ENCODE results near the gene GPR176.

GPR176 gene

GRCh38 chr15:39788108-39788507 lies 132.0 kb downstream of the GPR176 start:
- Histone ChIP-seq H3K36me3 (ENCODE audit: control insufficient read depth, insufficient read depth, low read length) (no peaks in the 10 kb centered on the region), H3K27ac (ENCODE audit: low read length) (no peak overlapping the region), H3K9me3 (ENCODE audit: control insufficient read depth, insufficient read depth, low read length) (no peaks in the 10 kb centered on the region), H3K27me3 (ENCODE audit: control insufficient read depth, insufficient read depth, low read length) (no peaks in the 10 kb centered on the region), H3K4me3 (ENCODE audit: low read length) (no peak overlapping the region), H3K4me1 (ENCODE audit: control insufficient read depth, insufficient read depth, low read length) (peaks cover 7% of the 10 kb centered on the region; the same call in 1 of the 2 replicates)
- no CpG with 5 or more reads among the region's 4 CpGs for whole genome bisulfite sequencing (ENCODE audit: insufficient coverage, insufficient read length)
- DNase-seq (ENCODE audit: low read depth, low spot score) = no peak

GRCh38 chr15:39787479-39787878 lies 132.6 kb downstream of the GPR176 start:
- no peak for DNase-seq (ENCODE audit: low read depth, low spot score)
- H3K4me1 ChIP-seq (ENCODE audit: control insufficient read depth, insufficient read depth, low read length) = peaks cover 7% of the 10 kb centered on the region; the same call in 1 of the 2 replicates
- no peaks in the 10 kb centered on the region for H3K36me3 ChIP-seq (ENCODE audit: control insufficient read depth, insufficient read depth, low read length)
- no CpG with 5 or more reads among the region's 1 CpG for WGBS (ENCODE audit: insufficient coverage, insufficient read length)
- no peaks in the 10 kb centered on the region for H3K9me3 ChIP-seq (ENCODE audit: control insufficient read depth, insufficient read depth, low read length)
- H3K27me3 ChIP-seq (ENCODE audit: control insufficient read depth, insufficient read depth, low read length) = no peaks in the 10 kb centered on the region
- no peak overlapping the region for H3K27ac ChIP-seq (ENCODE audit: low read length)
- H3K4me3 ChIP-seq (ENCODE audit: low read length) = no peak overlapping the region

GRCh38 chr15:39786447-39787056 lies 133.5 kb downstream of the GPR176 start:
- peaks cover 7% of the 10 kb centered on the region; the same call in 1 of the 2 replicates for H3K4me1 ChIP-seq (ENCODE audit: control insufficient read depth, insufficient read depth, low read length)
- H3K9me3 ChIP-seq (ENCODE audit: control insufficient read depth, insufficient read depth, low read length) = no peaks in the 10 kb centered on the region
- no peaks in the 10 kb centered on the region for H3K27me3 ChIP-seq (ENCODE audit: control insufficient read depth, insufficient read depth, low read length)
- WGBS (ENCODE audit: insufficient coverage, insufficient read length) = no CpG with 5 or more reads among the region's 5 CpGs
- no peaks in the 10 kb centered on the region for H3K36me3 ChIP-seq (ENCODE audit: control insufficient read depth, insufficient read depth, low read length)
- H3K4me3 ChIP-seq (ENCODE audit: low read length) = no peak overlapping the region
- peak; percentile 75 for DNase-seq (ENCODE audit: low read depth, low spot score)
- H3K27ac ChIP-seq (ENCODE audit: low read length) = no peak overlapping the region

GRCh38 chr15:39785841-39786240 lies 134.2 kb downstream of the GPR176 start:
- Histone ChIP-seq H3K36me3 (ENCODE audit: control insufficient read depth, insufficient read depth, low read length) (no peaks in the 10 kb centered on the region), H3K9me3 (ENCODE audit: control insufficient read depth, insufficient read depth, low read length) (no peaks in the 10 kb centered on the region), H3K4me1 (ENCODE audit: control insufficient read depth, insufficient read depth, low read length) (peaks cover 7% of the 10 kb centered on the region; the same call in 1 of the 2 replicates), H3K4me3 (ENCODE audit: low read length) (no peak overlapping the region), H3K27me3 (ENCODE audit: control insufficient read depth, insufficient read depth, low read length) (no peaks in the 10 kb centered on the region), H3K27ac (ENCODE audit: low read length) (no peak overlapping the region)
- WGBS (ENCODE audit: insufficient coverage, insufficient read length) = no CpG with 5 or more reads among the region's 7 CpGs
- no peak for DNase-seq (ENCODE audit: low read depth, low spot score)

- WGBS (ENCODE audit: insufficient coverage, insufficient read length) = no CpG with 5 or more reads among the region's 10 CpGs
- no peak for DNase-seq (ENCODE audit: low read depth, low spot score)
- no peaks in the 10 kb centered on the region for H3K36me3 ChIP-seq (ENCODE audit: control insufficient read depth, insufficient read depth, low read length)
- peaks cover 7% of the 10 kb centered on the region; the same call in 1 of the 2 replicates for H3K4me1 ChIP-seq (ENCODE audit: control insufficient read depth, insufficient read depth, low read length)
- H3K27ac ChIP-seq (ENCODE audit: low read length) = no peak overlapping the region
- H3K4me3 ChIP-seq (ENCODE audit: low read length) = no peak overlapping the region
- no peaks in the 10 kb centered on the region for H3K27me3 ChIP-seq (ENCODE audit: control insufficient read depth, insufficient read depth, low read length)
- no peaks in the 10 kb centered on the region for H3K9me3 ChIP-seq (ENCODE audit: control insufficient read depth, insufficient read depth, low read length)
Measured at GRCh38 chr15:39785139-39785538, 134.9 kb downstream of the GPR176 start.

- H3K27me3 ChIP-seq (ENCODE audit: control insufficient read depth, insufficient read depth, low read length) = no peaks in the 10 kb centered on the region
- WGBS (ENCODE audit: insufficient coverage, insufficient read length) = no CpG with 5 or more reads among the region's 2 CpGs
- no peak overlapping the region for H3K4me3 ChIP-seq (ENCODE audit: low read length)
- no peak overlapping the region for H3K27ac ChIP-seq (ENCODE audit: low read length)
- no peaks in the 10 kb centered on the region for H3K36me3 ChIP-seq (ENCODE audit: control insufficient read depth, insufficient read depth, low read length)
- no peaks in the 10 kb centered on the region for H3K9me3 ChIP-seq (ENCODE audit: control insufficient read depth, insufficient read depth, low read length)
- DNase-seq (ENCODE audit: low read depth, low spot score) = no peak
- peaks cover 7% of the 10 kb centered on the region; the same call in 1 of the 2 replicates for H3K4me1 ChIP-seq (ENCODE audit: control insufficient read depth, insufficient read depth, low read length)
Measured at GRCh38 chr15:39784638-39785037, 135.4 kb downstream of the GPR176 start.

GRCh38 chr15:39784125-39784524 lies 135.9 kb downstream of the GPR176 start:
- no peak overlapping the region for H3K4me3 ChIP-seq (ENCODE audit: low read length)
- H3K27ac ChIP-seq (ENCODE audit: low read length) = no peak overlapping the region
- H3K27me3 ChIP-seq (ENCODE audit: control insufficient read depth, insufficient read depth, low read length) = no peaks in the 10 kb centered on the region

GRCh38 chr15:39783244-39783820 lies 136.7 kb downstream of the GPR176 start:
- no peak for DNase-seq (ENCODE audit: low read depth, low spot score)
- no peaks in the 10 kb centered on the region for H3K27me3 ChIP-seq (ENCODE audit: control insufficient read depth, insufficient read depth, low read length)
- H3K27ac ChIP-seq (ENCODE audit: low read length) = no peak overlapping the region
- peak overlapping the region; percentile 96 for H3K4me3 ChIP-seq (ENCODE audit: low read length)
- no CpG with 5 or more reads among the region's 10 CpGs for WGBS (ENCODE audit: insufficient coverage, insufficient read length)
- H3K9me3 ChIP-seq (ENCODE audit: control insufficient read depth, insufficient read depth, low read length) = no peaks in the 10 kb centered on the region
- H3K4me1 ChIP-seq (ENCODE audit: control insufficient read depth, insufficient read depth, low read length) = peaks cover 6% of the 10 kb centered on the region; the same call in 1 of the 2 replicates
- no peaks in the 10 kb centered on the region for H3K36me3 ChIP-seq (ENCODE audit: control insufficient read depth, insufficient read depth, low read length)

More at GRCh38 chr15:39784125-39784524, 135.9 kb downstream of the GPR176 start:
- DNase-seq (ENCODE audit: low read depth, low spot score) = no peak
- WGBS (ENCODE audit: insufficient coverage, insufficient read length) = no CpG with 5 or more reads among the region's 4 CpGs
- Histone ChIP-seq H3K4me1 (ENCODE audit: control insufficient read depth, insufficient read depth, low read length) (peaks cover 7% of the 10 kb centered on the region; the same call in 1 of the 2 replicates), H3K36me3 (ENCODE audit: control insufficient read depth, insufficient read depth, low read length) (no peaks in the 10 kb centered on the region), H3K9me3 (ENCODE audit: control insufficient read depth, insufficient read depth, low read length) (no peaks in the 10 kb centered on the region)

- Histone ChIP-seq H3K9me3 (ENCODE audit: control insufficient read depth, insufficient read depth, low read length) (no peaks in the 10 kb centered on the region), H3K27me3 (ENCODE audit: control insufficient read depth, insufficient read depth, low read length) (no peaks in the 10 kb centered on the region), H3K4me3 (ENCODE audit: low read length) (peak within 1 kb of the TSS; percentile 96), H3K4me1 (ENCODE audit: control insufficient read depth, insufficient read depth, low read length) (peaks cover 6% of the 10 kb centered on the region; the same call in 1 of the 2 replicates), H3K27ac (ENCODE audit: low read length) (no peak within 1 kb of the TSS), H3K36me3 (ENCODE audit: control insufficient read depth, insufficient read depth, low read length) (no peaks in the 10 kb centered on the region)
- no CpG with 5 or more reads among the region's 64 CpGs for WGBS (ENCODE audit: insufficient coverage, insufficient read length)
- DNase-seq (ENCODE audit: low read depth, low spot score) = peak; percentile 88
Measured at GRCh38 chr15:39782441-39783138, 137.5 kb downstream of the GPR176 start, which contains the start of gene FSIP1. Gene FSIP1, minus strand, starts transcription at chr15:39782841. Its CDS starts 6,317 bp downstream, at chr15:39776524.

- no peak for DNase-seq (ENCODE audit: low read depth, low spot score)
- H3K27me3 ChIP-seq (ENCODE audit: control insufficient read depth, insufficient read depth, low read length) = no peaks in the 10 kb centered on the region
- H3K27ac ChIP-seq (ENCODE audit: low read length) = no peak overlapping the region
- no CpG with 5 or more reads among the region's 2 CpGs for WGBS (ENCODE audit: insufficient coverage, insufficient read length)
- H3K36me3 ChIP-seq (ENCODE audit: control insufficient read depth, insufficient read depth, low read length) = no peaks in the 10 kb centered on the region
- H3K9me3 ChIP-seq (ENCODE audit: control insufficient read depth, insufficient read depth, low read length) = no peaks in the 10 kb centered on the region
- peaks cover 6% of the 10 kb centered on the region; the same call in 1 of the 2 replicates for H3K4me1 ChIP-seq (ENCODE audit: control insufficient read depth, insufficient read depth, low read length)
- peak overlapping the region; percentile 36; the same call in 1 of the 2 replicates for H3K4me3 ChIP-seq (ENCODE audit: low read length)
Measured at GRCh38 chr15:39781967-39782302, 138.1 kb downstream of the GPR176 start.
